Esophagus squamous epithelium (tissue), 4 donors: ENCODE measurements around the gene CABP2.

Experiments used
- POLR2A ChIP-seq, 4 donors: fragments of 450-650 bp; IDR thresholded peaks; one replicate each; pipeline ENCODE4 v1.6.1; 2017; ENCODE audit warnings: antibody characterized with exemption in 4 of 4, mild to moderate bottlenecking in 4 of 4, moderate library complexity in 3 of 4
- TF ChIP-seq, protein P1 (sequence below), 6 experiments: fragments of 450-650 bp in 4 of 6; fragments of 200-600 bp in 2 of 6; sonication (generic) in 2 of 6; IDR thresholded peaks; one replicate each; pipeline ENCODE4 v1.5.1; 2016 to 2019; ENCODE audit warnings: antibody characterized with exemption in 6 of 6, mild to moderate bottlenecking in 4 of 6, moderate library complexity in 4 of 6

DNA sequence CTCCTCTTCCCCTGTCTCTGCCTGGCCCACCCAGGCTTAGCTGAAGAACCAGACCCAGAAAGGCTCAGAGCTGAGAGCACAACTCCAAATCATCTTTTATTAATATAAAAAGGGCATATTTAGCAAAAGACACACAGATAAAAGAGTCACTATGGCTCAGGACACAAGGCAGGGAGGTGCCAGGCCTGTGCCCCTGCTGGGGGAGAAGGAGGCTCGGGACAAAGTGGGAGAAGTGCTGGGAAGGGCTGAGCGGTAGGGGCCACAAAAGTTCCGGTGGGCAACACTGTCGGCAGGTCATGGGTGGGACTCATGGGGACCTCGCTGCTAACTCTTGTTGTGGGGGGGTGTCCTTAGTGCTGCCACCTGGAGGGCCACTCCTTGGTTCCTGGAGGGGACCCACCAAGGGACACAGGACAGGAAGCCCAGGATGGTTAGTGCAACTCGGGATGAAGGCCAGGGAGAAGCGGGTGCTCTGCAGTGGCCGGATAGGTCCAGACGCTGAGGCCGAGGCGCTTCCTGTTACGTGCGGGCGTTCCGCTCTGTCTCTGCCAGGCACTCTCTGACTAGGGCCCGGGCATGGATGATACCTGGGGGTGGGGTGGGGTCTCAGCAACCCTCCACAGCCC, 16.7 kb downstream of the CABP2 start:
- TF ChIP-seq POLR2A (IDR thresholded peaks at IDR 0.05): no peak
- TF ChIP-seq, protein P1, sequence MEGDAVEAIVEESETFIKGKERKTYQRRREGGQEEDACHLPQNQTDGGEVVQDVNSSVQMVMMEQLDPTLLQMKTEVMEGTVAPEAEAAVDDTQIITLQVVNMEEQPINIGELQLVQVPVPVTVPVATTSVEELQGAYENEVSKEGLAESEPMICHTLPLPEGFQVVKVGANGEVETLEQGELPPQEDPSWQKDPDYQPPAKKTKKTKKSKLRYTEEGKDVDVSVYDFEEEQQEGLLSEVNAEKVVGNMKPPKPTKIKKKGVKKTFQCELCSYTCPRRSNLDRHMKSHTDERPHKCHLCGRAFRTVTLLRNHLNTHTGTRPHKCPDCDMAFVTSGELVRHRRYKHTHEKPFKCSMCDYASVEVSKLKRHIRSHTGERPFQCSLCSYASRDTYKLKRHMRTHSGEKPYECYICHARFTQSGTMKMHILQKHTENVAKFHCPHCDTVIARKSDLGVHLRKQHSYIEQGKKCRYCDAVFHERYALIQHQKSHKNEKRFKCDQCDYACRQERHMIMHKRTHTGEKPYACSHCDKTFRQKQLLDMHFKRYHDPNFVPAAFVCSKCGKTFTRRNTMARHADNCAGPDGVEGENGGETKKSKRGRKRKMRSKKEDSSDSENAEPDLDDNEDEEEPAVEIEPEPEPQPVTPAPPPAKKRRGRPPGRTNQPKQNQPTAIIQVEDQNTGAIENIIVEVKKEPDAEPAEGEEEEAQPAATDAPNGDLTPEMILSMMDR (IDR thresholded peaks at IDR 0.05): peak in 1 of 6 experiments; percentile 14
